A549 (cell line): ENCODE results near the gene LRRC1. TPM values are rescaled to one million over a fixed set of nuclear protein-coding genes. Genes with fewer than 3 reads are reported as not detected.

Experiments used
- ATAC-seq, 2 experiments: fragments of 200-7000 bp in 1 of 2; fragments of >200 bp in 1 of 2; cut with Nextera tagmentation in 1 of 2; cut with Tn5 transposase in 1 of 2; 3 replicates each; pipeline versions ENCODE4 v1.8.0 to v1.9.1; 2018 to 2020; ENCODE audit warnings: mild to moderate bottlenecking in 1 of 2, moderate library complexity in 1 of 2
- CTCF ChIA-PET: fragments of 300-600 bp; sonication (Branson Sonifier 250); formaldehyde crosslinking; extraction: SDS; loops from one replicate; lab custom pipeline; 2021; ENCODE audit warnings: antibody characterized with exemption, inconsistent platforms; lab: Yijun Ruan, JAX
- POLR2A ChIA-PET: fragments of 350-600 bp; formaldehyde crosslinking; extraction: SDS; loops from one replicate; lab custom pipeline; 2021; ENCODE audit warnings: antibody characterized with exemption, inconsistent platforms; lab: Yijun Ruan, JAX
- DNase-seq, 2 experiments: peaks; one replicate each; pipeline versions ENCODE4 v3.0.0 to v3.0.0-alpha.2; 2011 to 2016; ENCODE audit warnings: low read depth in 1 of 2, low spot score in 1 of 2
- FAIRE-seq: peaks from 2 replicates; lab custom pipeline; 2011; peaks lifted over from hg19 to GRCh38; lab: Jason Lieb, UNC
- H3K27ac ChIP-seq, 2 experiments: fragments of >200 bp; sonication (Bioruptor Twin); formaldehyde crosslinking; 3 replicates each; pipeline ENCODE4 v1.5.1; 2016 to 2017
- H3K4me1 ChIP-seq: fragments of >200 bp; sonication (Bioruptor Twin); formaldehyde crosslinking; 3 replicates; pipeline ENCODE4 v1.6.1; 2016
- H3K4me2 ChIP-seq: fragments of >200 bp; sonication (Bioruptor Twin); formaldehyde crosslinking; 3 replicates; pipeline ENCODE4 v1.6.1; 2016
- H3K4me3 ChIP-seq: fragments of >200 bp; sonication (Bioruptor Twin); formaldehyde crosslinking; 3 replicates; pipeline ENCODE4 v1.5.1; 2016
- H3K9me3 ChIP-seq: fragments of >200 bp; sonication (Bioruptor Twin); formaldehyde crosslinking; 3 replicates; pipeline ENCODE4 v1.6.1; 2016
- BCL3 ChIP-seq: fragments of >200 bp; sonication (Bioruptor Twin); formaldehyde crosslinking; IDR thresholded peaks from 3 replicates; pipeline ENCODE4 v1.6.1; 2016
- CEBPB ChIP-seq, 2 experiments: fragments of >200 bp in 1 of 2; sonication (Bioruptor Twin) in 1 of 2; formaldehyde crosslinking in 1 of 2; IDR thresholded peaks; 2 replicates each; pipeline ENCODE4 v1.6.1; 2012 to 2016
- CHD4 ChIP-seq: fragments of 200-600 bp; sonication (generic); IDR thresholded peaks from 2 replicates; pipeline ENCODE4 v1.6.1; 2016; ENCODE audit warnings: antibody characterized with exemption, mild to moderate bottlenecking, borderline replicate concordance
- CTCF ChIP-seq: fragments of >200 bp; sonication (Bioruptor Twin); formaldehyde crosslinking; IDR thresholded peaks from 3 replicates; pipeline ENCODE4 v1.5.1; 2016
- EHF ChIP-seq: fragments of 250-450 bp; sonication (Bioruptor Pico); IDR thresholded peaks from 2 replicates; pipeline ENCODE4 v1.5.0; 2020; ENCODE audit warnings: mild to moderate bottlenecking
- GATA3 ChIP-seq: IDR thresholded peaks from 2 replicates; pipeline ENCODE4 v1.6.1; 2012; ENCODE audit warnings: borderline replicate concordance
- HDAC2 ChIP-seq: fragments of 200-600 bp; sonication (generic); IDR thresholded peaks from 2 replicates; pipeline ENCODE4 v1.6.1; 2016
- HMGXB4 ChIP-seq: fragments of 250-450 bp; sonication (Bioruptor Pico); IDR thresholded peaks from 2 replicates; pipeline ENCODE4 v1.5.0; 2021; ENCODE audit warnings: mild to moderate bottlenecking, moderate library complexity, borderline replicate concordance
- HOXB13 ChIP-seq: fragments of 250-450 bp; sonication (Bioruptor Pico); IDR thresholded peaks from 2 replicates; pipeline ENCODE4 v1.5.0; 2020; ENCODE audit warnings: low read depth, mild to moderate bottlenecking, moderate library complexity
- HOXB5 ChIP-seq: fragments of 250-450 bp; sonication (Bioruptor Pico); IDR thresholded peaks from 2 replicates; pipeline ENCODE4 v1.5.0; 2020; ENCODE audit warnings: mild to moderate bottlenecking, moderate library complexity
- JUN ChIP-seq, 2 experiments: fragments of >200 bp; sonication (Bioruptor Twin); formaldehyde crosslinking; IDR thresholded peaks; 2 replicates in 1 of 2; 3 replicates in 1 of 2; pipeline ENCODE4 v1.6.1; 2016 to 2017
- MAFK ChIP-seq: fragments of 450-650 bp; IDR thresholded peaks from 2 replicates; pipeline ENCODE4 v1.6.1; 2014; ENCODE audit not compliant: partially characterized antibody
- MAX ChIP-seq: IDR thresholded peaks from 2 replicates; pipeline ENCODE4 v1.6.1; 2012
- MAZ ChIP-seq: fragments of 150-350 bp; IDR thresholded peaks from 2 replicates; pipeline ENCODE4 v1.6.1; 2014; ENCODE audit warnings: antibody characterized with exemption, low read depth, low read length, borderline replicate concordance
- MYC ChIP-seq: IDR thresholded peaks from 2 replicates; pipeline ENCODE4 v1.6.1; 2012; ENCODE audit warnings: mild to moderate bottlenecking, inconsistent platforms, low read length, improper control_type of control experiment, borderline replicate concordance
- POLR2A ChIP-seq: IDR thresholded peaks from 2 replicates; pipeline ENCODE4 v1.6.1; 2012; ENCODE audit warnings: mild to moderate bottlenecking, low read length
- RAD21 ChIP-seq, 2 experiments: fragments of >200 bp in 1 of 2; sonication (Bioruptor Twin) in 1 of 2; formaldehyde crosslinking in 1 of 2; IDR thresholded peaks in 1 of 2; conservative IDR thresholded peaks in 1 of 2; 2 replicates in 1 of 2; 3 replicates in 1 of 2; pipeline ENCODE4 v1.6.1; 2012 to 2018; ENCODE audit warnings: inconsistent platforms in 1 of 2
- RARB ChIP-seq: fragments of 250-450 bp; sonication (Bioruptor Pico); IDR thresholded peaks from 2 replicates; pipeline ENCODE4 v1.8.0; 2021; ENCODE audit warnings: mild to moderate bottlenecking, moderate library complexity
- RCOR1 ChIP-seq: fragments of 150-350 bp; IDR thresholded peaks from 2 replicates; pipeline ENCODE4 v1.6.1; 2014; ENCODE audit warnings: antibody characterized with exemption, low read length, low read depth
- RFX5 ChIP-seq: fragments of 450-650 bp; IDR thresholded peaks from 2 replicates; pipeline ENCODE4 v1.7.1; 2014; ENCODE audit warnings: antibody characterized with exemption, mild to moderate bottlenecking, moderate library complexity
- TP53 ChIP-seq: fragments of 250-450 bp; sonication (Bioruptor Pico); IDR thresholded peaks from 2 replicates; pipeline ENCODE4 v1.5.0; 2021; ENCODE audit warnings: mild to moderate bottlenecking, moderate library complexity
- ZNF302 ChIP-seq: fragments of 250-450 bp; sonication (Bioruptor Pico); IDR thresholded peaks from 2 replicates; pipeline ENCODE4 v1.9.0; 2021; ENCODE audit warnings: inconsistent platforms, mild to moderate bottlenecking, moderate library complexity
- WGBS: methylation state at CpG from one replicate; pipeline ENCODE4 v1.1.6; 2017; ENCODE audit errors: missing lambda C conversion rate; 5-methylcytosine and 5-hydroxymethylcytosine counted together
- polyA plus RNA-seq, 4 experiments: library from polyadenylated mRNA; depleted of rRNA in 3 of 4; stranded (reverse); fragments of >200 nt; fragmentation: RNase III in 1 of 4; extraction: RNeasy Plus Mini Kit Qiagen cat#74134 plus additional on column Dnase treatment in 1 of 4; gene quantifications; 2 replicates in 3 of 4; 3 replicates in 1 of 4; pipeline ENCODE4 v1.2.3, GENCODE V29; 2011 to 2017

LRRC1 gene
- polyA plus RNA-seq, 2 of the 4 experiments (the other 2 are of a cell fraction) = 5.2 to 8.0 TPM

- 74% methylated on average over 7 of the region's 7 CpGs for WGBS
- H3K4me3 ChIP-seq = no peak overlapping the region
- no peak for ATAC-seq
- FAIRE-seq = no peak
- H3K4me1 ChIP-seq = peaks cover 5% of the 10 kb centered on the region; the same call in 1 of the 3 replicates
- DNase-seq = no peak
- H3K4me2 ChIP-seq = no peak overlapping the region
- H3K9me3 ChIP-seq = no peaks in the 10 kb centered on the region
- no peak for TF ChIP-seq CHD4
- TF ChIP-seq HOXB13 (CRISPR knock-in tag) = no peak
- TF ChIP-seq CTCF = no peak
- no peak for TF ChIP-seq TP53 (CRISPR knock-in tag)
- TF ChIP-seq ZNF302 (CRISPR knock-in tag) = no peak
- no peak for TF ChIP-seq MAFK
- no peak for TF ChIP-seq GATA3
- TF ChIP-seq CEBPB (IDR thresholded peaks at IDR 0.05) = no peak
- no peak for TF ChIP-seq HDAC2
- TF ChIP-seq MAZ = no peak
- TF ChIP-seq EHF = no peak
- TF ChIP-seq HOXB5 = no peak
- no peak for TF ChIP-seq MAX
- TF ChIP-seq POLR2A = no peak
- TF ChIP-seq RAD21 (conservative IDR thresholded peaks at IDR 0.05 in 1 of 2, IDR thresholded peaks at IDR 0.05 in 1 of 2) = no peak
- no peak for TF ChIP-seq RARB (CRISPR knock-in tag)
- no peak for TF ChIP-seq JUN (IDR thresholded peaks at IDR 0.05)
- TF ChIP-seq BCL3 = no peak
- no peak for TF ChIP-seq RFX5
- TF ChIP-seq MYC = no peak
- TF ChIP-seq, all 56 proteins: peak for 0
- ChIA-PET CTCF (no interaction called here), POLR2A (no interaction called here)
- no peak overlapping the region for H3K27ac ChIP-seq
These were observed 30.9 kb downstream of the LRRC1 start for GRCh38 chr6:53825532-53826321.

GRCh38 chr6:53827531-53827930 lies 32.7 kb downstream of the LRRC1 start:
- Histone ChIP-seq H3K27ac (no peak overlapping the region), H3K4me1 (peaks cover 5% of the 10 kb centered on the region; the same call in 1 of the 3 replicates), H3K4me3 (no peak overlapping the region), H3K4me2 (no peak overlapping the region), H3K9me3 (no peaks in the 10 kb centered on the region)
- ATAC-seq = no peak
- no peak for DNase-seq
- CTCF ChIA-PET = interaction anchor here (0.5 kb wide), 1 partner anchor 22 kb away, joined by 4 read pairs; no protein-coding TSS in a partner anchor
- POLR2A ChIA-PET = no interaction called here
- TF ChIP-seq MAZ = no peak
- TF ChIP-seq BCL3 = no peak
- no peak for TF ChIP-seq HMGXB4
- no peak for TF ChIP-seq JUN (IDR thresholded peaks at IDR 0.05)
- no peak for TF ChIP-seq RCOR1
- no peak for TF ChIP-seq TP53 (CRISPR knock-in tag)
- no peak for TF ChIP-seq ZNF302 (CRISPR knock-in tag)
- WGBS = 89% methylated on average over 1 of the region's 1 CpG
- FAIRE-seq = no peak
